Muscle layer of colon (tissue), 2 donors: Measurements from ENCODE around the gene DUS4L.

Source experiments
- H3K27ac ChIP-seq: one replicate; pipeline ENCODE4 v1.7.0; 2013; ENCODE audit warnings: low read depth, mild to moderate bottlenecking, low read length, moderate library complexity
- H3K27me3 ChIP-seq, 2 donors: one replicate each; pipeline ENCODE4 v1.7.0; 2013; ENCODE audit warnings: low read length in 2 of 2, mild to moderate bottlenecking in 2 of 2; ENCODE audit not compliant: insufficient read depth in 2 of 2, control insufficient read depth in 1 of 2
- H3K36me3 ChIP-seq: one replicate; pipeline ENCODE4 v1.7.0; 2013; ENCODE audit warnings: mild to moderate bottlenecking, low read length; ENCODE audit not compliant: insufficient read depth
- H3K4me1 ChIP-seq: one replicate; pipeline ENCODE4 v1.7.0; 2013; ENCODE audit warnings: mild to moderate bottlenecking, low read length; ENCODE audit not compliant: insufficient read depth
- H3K4me3 ChIP-seq, 2 donors: one replicate each; pipeline ENCODE4 v1.7.0; 2013; ENCODE audit warnings: low read length in 2 of 2, low read depth in 1 of 2, mild to moderate bottlenecking in 1 of 2, moderate library complexity in 1 of 2
- H3K9ac ChIP-seq: one replicate; pipeline ENCODE4 v1.7.0; 2013; ENCODE audit warnings: low read length
- H3K9me3 ChIP-seq: one replicate; pipeline ENCODE4 v1.7.0; 2013; ENCODE audit warnings: mild to moderate bottlenecking, low read length
- donor health status: abdominal sarcoma.
- donor health status: Adenocarcinoma of cecum.

DUS4L gene

DNA sequence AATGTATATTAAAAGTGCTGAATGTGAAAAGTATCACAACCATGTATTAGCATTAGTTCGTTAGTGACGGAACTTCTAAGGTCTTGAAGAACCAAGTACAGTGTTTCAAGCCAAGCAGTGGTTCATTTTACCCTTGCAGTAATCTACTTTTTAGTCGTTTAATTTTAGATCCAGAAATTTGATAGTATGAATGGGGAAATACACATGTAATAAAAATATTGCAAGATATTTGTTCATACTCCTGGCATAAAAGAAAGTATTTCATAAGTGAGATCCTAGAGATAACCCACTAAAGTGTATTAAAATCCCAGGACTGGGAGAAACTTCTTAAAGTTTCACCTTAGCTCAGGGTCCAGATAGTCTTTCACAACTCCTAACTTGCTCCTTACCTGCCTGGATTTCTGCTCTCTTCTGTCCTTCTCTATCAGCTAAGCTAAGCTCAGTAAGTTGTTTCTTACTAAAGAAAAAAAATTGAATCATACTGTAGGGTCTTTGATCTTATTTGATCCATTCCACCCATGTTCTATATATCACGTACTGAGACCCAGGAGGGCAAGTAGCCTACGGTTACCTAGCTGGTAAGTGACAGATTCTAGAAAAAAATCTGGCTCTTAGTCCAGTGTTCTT, 17.7 kb downstream of the DUS4L start:
- H3K27ac ChIP-seq, result peak overlapping the region; percentile 51
- H3K4me3 ChIP-seq, result peak overlapping the region in 1 of 2 donors; percentile 93
- H3K27me3 ChIP-seq, result no peaks in the 10 kb centered on the region
- peak overlapping the region; percentile 27 for H3K9ac ChIP-seq
- peaks cover 10% of the 10 kb centered on the region for H3K36me3 ChIP-seq
- peaks cover 13% of the 10 kb centered on the region for H3K4me1 ChIP-seq
- no peaks in the 10 kb centered on the region for H3K9me3 ChIP-seq

DNA sequence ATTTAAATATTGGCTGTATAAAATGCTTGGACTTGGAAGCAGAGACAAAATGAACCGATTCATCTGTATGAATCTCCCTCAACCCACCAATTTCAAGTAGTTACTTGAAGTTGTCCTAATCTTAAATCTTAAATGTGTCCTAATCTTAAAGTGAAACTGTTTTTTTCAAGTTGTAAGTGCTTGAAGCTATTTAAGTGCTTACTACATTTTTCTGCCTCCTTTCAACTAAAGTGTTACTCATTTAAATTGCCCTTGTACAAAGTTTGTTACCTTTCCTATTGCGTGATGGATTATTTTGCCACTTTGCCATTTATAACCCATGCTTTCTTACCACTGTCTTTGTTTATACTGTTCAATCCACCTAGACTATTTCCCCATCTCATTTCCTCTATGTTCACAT, 19.1 kb downstream of the DUS4L start:
- Histone ChIP-seq H3K27ac (no peak overlapping the region), H3K4me1 (peaks cover 13% of the 10 kb centered on the region), H3K4me3 (no peak overlapping the region), H3K9ac (no peak overlapping the region), H3K36me3 (peaks cover 10% of the 10 kb centered on the region), H3K27me3 (no peaks in the 10 kb centered on the region), H3K9me3 (no peaks in the 10 kb centered on the region)

- H3K4me3 ChIP-seq, result no peak overlapping the region
- H3K9ac ChIP-seq, result no peak overlapping the region
Observed at GRCh38 chr7:107584716-107585115, 20.9 kb downstream of the DUS4L start.

GRCh38 chr7:107588529-107589130, 24.9 kb downstream of the DUS4L start:
- Histone ChIP-seq H3K9me3 (no peaks in the 10 kb centered on the region), H3K36me3 (peaks cover 10% of the 10 kb centered on the region), H3K27me3 (no peaks in the 10 kb centered on the region), H3K9ac (no peak overlapping the region), H3K27ac (no peak overlapping the region), H3K4me3 (no peak overlapping the region), H3K4me1 (peaks cover 30% of the 10 kb centered on the region)

More at GRCh38 chr7:107584716-107585115, 20.9 kb downstream of the DUS4L start:
- Histone ChIP-seq H3K4me1 (peaks cover 13% of the 10 kb centered on the region), H3K9me3 (no peaks in the 10 kb centered on the region), H3K36me3 (peaks cover 10% of the 10 kb centered on the region), H3K27me3 (no peaks in the 10 kb centered on the region), H3K27ac (no peak overlapping the region)

DNA sequence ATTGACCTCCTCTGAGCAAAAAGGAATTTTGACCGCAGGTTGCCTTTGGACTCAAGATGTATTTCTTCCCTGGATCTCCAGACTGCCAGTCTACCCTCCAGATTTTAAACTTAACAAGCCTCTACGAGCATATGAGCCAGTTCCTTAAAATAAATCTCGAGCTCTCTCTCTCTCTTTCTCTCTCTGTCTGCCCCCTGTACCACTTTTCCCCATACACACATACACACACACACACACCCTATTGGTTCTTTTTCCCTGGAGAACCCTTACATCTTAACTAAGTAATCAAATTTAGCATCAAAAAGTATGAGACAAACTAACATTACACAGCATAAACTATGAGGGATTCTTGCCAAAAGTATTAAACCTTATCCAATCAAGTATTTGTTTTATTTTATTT, 27.6 kb downstream of the DUS4L start:
- Histone ChIP-seq H3K27ac (no peak overlapping the region), H3K9me3 (no peaks in the 10 kb centered on the region), H3K4me1 (peaks cover 39% of the 10 kb centered on the region)

DNA sequence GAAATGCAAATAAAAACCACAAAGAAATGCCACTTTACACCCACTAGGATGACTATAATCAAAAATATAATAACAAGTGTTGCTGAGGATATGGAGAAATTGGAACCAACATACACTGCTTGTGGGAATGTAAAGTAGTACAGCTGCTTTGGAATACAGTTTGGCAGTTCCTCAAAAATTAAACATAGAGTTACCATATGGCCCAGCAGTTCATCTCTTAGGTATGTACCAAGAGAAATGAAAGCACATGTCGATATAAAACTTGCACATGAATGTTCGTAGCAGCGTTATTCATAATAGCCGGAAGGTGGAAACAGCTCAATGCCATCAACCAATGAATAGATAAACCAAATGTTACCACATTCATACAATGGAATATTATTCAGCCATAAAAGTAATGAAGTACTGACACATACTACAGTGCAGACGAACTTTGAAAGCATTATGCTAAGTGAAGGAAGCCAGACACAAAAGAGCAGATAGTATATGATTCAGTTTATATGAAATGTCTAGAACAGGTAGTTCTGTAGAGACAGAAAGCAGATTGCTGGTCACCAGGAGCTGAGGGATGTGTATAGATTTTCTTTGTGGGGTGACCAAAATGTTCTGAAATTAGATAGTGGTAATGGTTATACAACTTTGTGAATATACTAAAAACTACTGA, 28.7 kb downstream of the DUS4L start:
- peak overlapping the region; percentile 8 for H3K27ac ChIP-seq
- H3K9ac ChIP-seq, result no peak overlapping the region
- H3K4me3 ChIP-seq, result no peak overlapping the region
- peaks cover 39% of the 10 kb centered on the region for H3K4me1 ChIP-seq
- no peaks in the 10 kb centered on the region for H3K9me3 ChIP-seq
- H3K36me3 ChIP-seq, result peaks cover 4% of the 10 kb centered on the region
- no peaks in the 10 kb centered on the region for H3K27me3 ChIP-seq

More for the DNA sequence above, 27.6 kb downstream of the DUS4L start:
- no peak overlapping the region for H3K4me3 ChIP-seq
- peaks cover 4% of the 10 kb centered on the region for H3K36me3 ChIP-seq
- no peaks in the 10 kb centered on the region for H3K27me3 ChIP-seq
- no peak overlapping the region for H3K9ac ChIP-seq

DNA sequence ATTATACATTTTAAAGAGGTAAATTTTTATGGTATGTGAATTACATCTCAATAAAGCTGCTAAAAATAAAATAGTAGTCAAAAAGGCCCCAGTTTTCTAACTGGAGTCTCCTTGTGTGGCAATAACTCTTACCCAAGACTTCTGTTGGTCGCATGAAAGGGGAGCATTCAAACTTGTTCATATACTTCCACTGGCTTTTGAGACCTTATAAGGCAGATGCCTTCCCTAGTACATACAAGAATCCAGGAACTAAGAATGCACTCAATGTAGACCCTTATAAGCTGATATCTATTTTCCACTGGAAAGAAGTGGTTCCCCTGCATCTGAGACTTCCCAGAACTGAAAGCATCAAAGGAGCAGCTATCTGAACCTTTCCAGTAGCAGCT, 29.2 kb downstream of the DUS4L start:
- H3K4me3 ChIP-seq, result no peak overlapping the region
- no peak overlapping the region for H3K27ac ChIP-seq
- H3K9ac ChIP-seq, result no peak overlapping the region
- H3K4me1 ChIP-seq, result peaks cover 39% of the 10 kb centered on the region
- H3K36me3 ChIP-seq, result peaks cover 4% of the 10 kb centered on the region
- H3K27me3 ChIP-seq, result no peaks in the 10 kb centered on the region
- H3K9me3 ChIP-seq, result no peaks in the 10 kb centered on the region

DNA sequence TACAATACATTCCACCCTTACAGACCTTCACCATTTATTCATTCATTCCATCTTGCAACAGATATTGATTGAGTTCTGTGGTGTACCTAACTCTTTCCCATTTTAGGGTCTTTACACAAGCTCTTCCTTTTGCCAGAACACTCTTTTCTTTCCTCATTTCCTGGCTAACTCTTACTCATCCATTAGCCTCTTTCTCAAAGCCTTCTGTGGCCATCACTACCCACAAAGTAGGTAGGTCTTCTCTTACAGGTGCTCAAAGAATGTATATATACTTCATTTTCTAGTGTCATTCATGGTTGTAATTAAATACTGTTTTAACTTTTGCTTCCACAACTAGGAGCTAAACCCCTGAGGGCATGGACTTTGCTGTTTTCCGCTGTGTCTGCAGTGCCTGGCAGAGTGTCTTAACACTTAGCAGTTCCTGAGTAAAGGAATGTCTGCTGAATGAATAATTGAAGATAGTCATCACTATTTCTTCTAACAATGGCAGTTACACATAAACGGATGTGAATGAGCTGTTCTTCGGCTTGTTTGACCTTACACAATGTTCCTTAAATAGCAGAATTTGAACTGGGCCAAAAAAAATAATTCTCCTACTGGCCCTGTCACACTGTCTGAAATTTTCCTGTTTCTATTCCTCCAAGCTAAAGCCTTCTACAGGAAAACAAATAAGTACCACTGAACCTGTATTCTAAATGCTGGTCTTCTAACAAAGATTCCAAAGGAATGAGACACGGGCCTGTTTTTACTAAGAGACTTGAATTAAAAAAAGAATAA, 31.4 kb downstream of the DUS4L start:
- Histone ChIP-seq H3K27ac (no peak overlapping the region), H3K27me3 (no peaks in the 10 kb centered on the region), H3K36me3 (peaks cover 8% of the 10 kb centered on the region), H3K9ac (no peak overlapping the region), H3K9me3 (no peaks in the 10 kb centered on the region), H3K4me3 (no peak overlapping the region), H3K4me1 (peaks cover 38% of the 10 kb centered on the region)

- Histone ChIP-seq H3K36me3 (peaks cover 14% of the 10 kb centered on the region), H3K27ac (no peak overlapping the region), H3K9me3 (no peaks in the 10 kb centered on the region), H3K27me3 (no peaks in the 10 kb centered on the region), H3K9ac (no peak overlapping the region), H3K4me3 (no peak overlapping the region), H3K4me1 (peaks cover 19% of the 10 kb centered on the region)
Observed at GRCh38 chr7:107596881-107597581, 33.3 kb downstream of the DUS4L start.

- Histone ChIP-seq H3K9me3 (no peaks in the 10 kb centered on the region), H3K27ac (no peak overlapping the region), H3K4me1 (peaks cover 16% of the 10 kb centered on the region), H3K9ac (no peak overlapping the region), H3K4me3 (no peak overlapping the region), H3K36me3 (peaks cover 14% of the 10 kb centered on the region), H3K27me3 (no peaks in the 10 kb centered on the region)
Observed at GRCh38 chr7:107597582-107597916, 33.8 kb downstream of the DUS4L start.

- Histone ChIP-seq H3K27ac (no peak overlapping the region), H3K9ac (no peak overlapping the region), H3K4me3 (no peak overlapping the region), H3K4me1 (peaks cover 13% of the 10 kb centered on the region), H3K9me3 (no peaks in the 10 kb centered on the region), H3K36me3 (peaks cover 14% of the 10 kb centered on the region), H3K27me3 (no peaks in the 10 kb centered on the region)
Observed at GRCh38 chr7:107597953-107598352, 34.2 kb downstream of the DUS4L start.
